PC-3 (cell line): Measurements from ENCODE around the gene CFAP20DC.
A peak's percentile ranks its signal among the peaks of the same experiment; 100 is the strongest.

Experiments
- EZH2 ChIP-seq: fragments of 300-600 bp; sonication (generic); IDR thresholded peaks from one replicate; pipeline ENCODE4 v1.6.1; 2017; ENCODE audit warnings: antibody characterized with exemption, mild to moderate bottlenecking, low read length; ENCODE audit not compliant: unreplicated experiment
- EZH2phosphoT487 ChIP-seq: fragments of 300-600 bp; sonication (generic); IDR thresholded peaks from 2 replicates; pipeline ENCODE4 v1.6.1; 2018; ENCODE audit warnings: mild to moderate bottlenecking, antibody characterized with exemption, low read length, borderline replicate concordance
- TF ChIP-seq, protein P1 (sequence below): fragments of 300-600 bp; sonication (generic); conservative IDR thresholded peaks from 2 replicates; pipeline ENCODE4 v1.5.1; 2017; ENCODE audit warnings: antibody characterized with exemption, low read depth, mild to moderate bottlenecking, low read length

DNA sequence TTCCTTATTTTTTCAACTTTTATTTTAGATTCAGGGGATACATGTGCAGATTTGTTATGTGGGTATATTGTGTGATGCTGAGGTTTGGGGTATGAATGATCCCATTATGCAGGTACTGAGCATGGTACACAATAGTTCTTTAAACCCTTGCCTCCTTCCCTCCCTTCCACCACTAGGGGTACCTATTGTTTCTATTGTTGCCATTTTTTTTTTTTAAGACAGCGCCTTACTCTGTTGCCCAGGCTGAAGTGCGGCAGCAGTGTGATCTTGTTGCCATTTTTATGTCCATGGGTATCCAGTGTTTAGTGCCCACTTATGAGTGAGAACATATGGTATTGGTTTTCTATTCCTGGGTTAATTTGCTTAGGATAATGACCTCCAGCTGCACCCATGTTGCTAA is 266.0 kb downstream of the CFAP20DC start:
- TF ChIP-seq EZH2phosphoT487 (no peak), EZH2 (no peak)
- TF ChIP-seq, protein P1, sequence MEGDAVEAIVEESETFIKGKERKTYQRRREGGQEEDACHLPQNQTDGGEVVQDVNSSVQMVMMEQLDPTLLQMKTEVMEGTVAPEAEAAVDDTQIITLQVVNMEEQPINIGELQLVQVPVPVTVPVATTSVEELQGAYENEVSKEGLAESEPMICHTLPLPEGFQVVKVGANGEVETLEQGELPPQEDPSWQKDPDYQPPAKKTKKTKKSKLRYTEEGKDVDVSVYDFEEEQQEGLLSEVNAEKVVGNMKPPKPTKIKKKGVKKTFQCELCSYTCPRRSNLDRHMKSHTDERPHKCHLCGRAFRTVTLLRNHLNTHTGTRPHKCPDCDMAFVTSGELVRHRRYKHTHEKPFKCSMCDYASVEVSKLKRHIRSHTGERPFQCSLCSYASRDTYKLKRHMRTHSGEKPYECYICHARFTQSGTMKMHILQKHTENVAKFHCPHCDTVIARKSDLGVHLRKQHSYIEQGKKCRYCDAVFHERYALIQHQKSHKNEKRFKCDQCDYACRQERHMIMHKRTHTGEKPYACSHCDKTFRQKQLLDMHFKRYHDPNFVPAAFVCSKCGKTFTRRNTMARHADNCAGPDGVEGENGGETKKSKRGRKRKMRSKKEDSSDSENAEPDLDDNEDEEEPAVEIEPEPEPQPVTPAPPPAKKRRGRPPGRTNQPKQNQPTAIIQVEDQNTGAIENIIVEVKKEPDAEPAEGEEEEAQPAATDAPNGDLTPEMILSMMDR: peak; percentile 27
